Measurements from ENCODE around the gene PIWIL1. TPM values are rescaled to one million over a fixed set of nuclear protein-coding genes. Genes with fewer than 3 reads are reported as not detected.

Gene PIWIL1
- total RNA-seq, 6 donors from 2014 or later, result not detected

DNA sequence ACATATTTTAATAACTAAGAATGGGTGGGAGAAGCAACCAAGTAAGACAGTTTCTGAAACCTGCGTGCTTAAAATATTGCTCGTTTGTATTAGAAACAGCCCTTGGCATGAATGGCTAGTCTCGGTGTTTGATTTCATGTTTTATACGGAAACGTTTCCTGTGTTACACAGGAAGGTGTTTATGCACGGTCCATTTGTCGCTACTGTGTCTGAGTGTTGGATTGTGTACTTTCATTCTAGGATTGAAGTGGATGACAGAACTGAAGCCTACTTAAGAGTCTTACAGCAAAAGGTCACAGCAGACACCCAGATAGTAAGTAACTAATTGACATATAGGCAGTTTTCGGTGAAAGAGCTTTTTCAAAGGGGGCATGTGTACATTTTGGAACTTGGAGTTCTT is 19.6 kb downstream of the PIWIL1 start:
- no peak overlapping the region for H3K4me3 ChIP-seq
- H3K9me3 ChIP-seq, result no peaks in the 10 kb centered on the region
- no peak for DNase-seq
- H3K27me3 ChIP-seq, result no peaks in the 10 kb centered on the region
- no peak for ATAC-seq (ENCODE audit: low FRiP score in 2 of 2)
- H3K4me1 ChIP-seq, result no peaks in the 10 kb centered on the region
- H3K36me3 ChIP-seq, result no peaks in the 10 kb centered on the region
- 31 to 49% methylated on average over 8 of the region's 8 CpGs for WGBS, 2 donors
- no peak overlapping the region for H3K27ac ChIP-seq
- TF ChIP-seq POLR2AphosphoS5 (IDR thresholded peaks at IDR 0.05) (no peak), POLR2A (IDR thresholded peaks at IDR 0.05) (no peak), EP300 (IDR thresholded peaks at IDR 0.05) (no peak)
- TF ChIP-seq, protein P1, sequence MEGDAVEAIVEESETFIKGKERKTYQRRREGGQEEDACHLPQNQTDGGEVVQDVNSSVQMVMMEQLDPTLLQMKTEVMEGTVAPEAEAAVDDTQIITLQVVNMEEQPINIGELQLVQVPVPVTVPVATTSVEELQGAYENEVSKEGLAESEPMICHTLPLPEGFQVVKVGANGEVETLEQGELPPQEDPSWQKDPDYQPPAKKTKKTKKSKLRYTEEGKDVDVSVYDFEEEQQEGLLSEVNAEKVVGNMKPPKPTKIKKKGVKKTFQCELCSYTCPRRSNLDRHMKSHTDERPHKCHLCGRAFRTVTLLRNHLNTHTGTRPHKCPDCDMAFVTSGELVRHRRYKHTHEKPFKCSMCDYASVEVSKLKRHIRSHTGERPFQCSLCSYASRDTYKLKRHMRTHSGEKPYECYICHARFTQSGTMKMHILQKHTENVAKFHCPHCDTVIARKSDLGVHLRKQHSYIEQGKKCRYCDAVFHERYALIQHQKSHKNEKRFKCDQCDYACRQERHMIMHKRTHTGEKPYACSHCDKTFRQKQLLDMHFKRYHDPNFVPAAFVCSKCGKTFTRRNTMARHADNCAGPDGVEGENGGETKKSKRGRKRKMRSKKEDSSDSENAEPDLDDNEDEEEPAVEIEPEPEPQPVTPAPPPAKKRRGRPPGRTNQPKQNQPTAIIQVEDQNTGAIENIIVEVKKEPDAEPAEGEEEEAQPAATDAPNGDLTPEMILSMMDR (IDR thresholded peaks at IDR 0.05), result no peak

DNA sequence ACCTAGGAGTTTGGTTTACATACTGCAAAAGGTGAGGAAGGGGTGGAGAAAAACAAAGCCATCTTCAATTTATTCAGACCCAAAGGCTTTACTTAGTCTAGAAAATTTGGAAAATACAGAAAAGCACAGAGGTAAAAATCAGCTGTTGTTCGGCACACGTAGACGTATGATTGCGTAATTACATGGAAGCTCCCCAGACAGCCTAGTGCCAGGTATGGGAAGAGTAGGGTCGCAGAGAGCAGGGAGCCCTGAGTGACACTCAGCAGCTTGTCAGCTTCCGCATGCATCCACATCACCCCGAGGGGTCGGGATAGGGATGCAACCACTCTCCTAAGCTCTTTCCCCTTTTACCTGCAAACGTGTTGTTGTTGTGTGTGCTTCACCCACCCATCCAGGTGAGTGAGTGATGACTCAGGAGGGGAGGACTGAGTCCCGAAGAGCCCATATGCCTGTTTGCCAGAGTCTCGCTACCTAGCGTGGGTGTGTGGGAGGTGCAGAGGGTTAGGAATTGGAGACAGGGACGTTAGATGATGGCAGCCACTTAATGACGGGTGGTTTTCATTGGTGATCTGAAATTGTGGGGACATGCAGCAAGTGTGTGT is 20.1 kb downstream of the PIWIL1 start:
- Histone ChIP-seq H3K4me3 (no peak overlapping the region), H3K27me3 (no peaks in the 10 kb centered on the region), H3K4me1 (no peaks in the 10 kb centered on the region), H3K9me3 (no peaks in the 10 kb centered on the region), H3K36me3 (no peaks in the 10 kb centered on the region), H3K27ac (no peak overlapping the region)
- ATAC-seq (ENCODE audit: low FRiP score in 2 of 2) (peak in 1 of 2 donors; percentile 46), DNase-seq (no peak)
- TF ChIP-seq POLR2AphosphoS5 (IDR thresholded peaks at IDR 0.05), result no peak
- no peak for TF ChIP-seq EP300 (IDR thresholded peaks at IDR 0.05)
- TF ChIP-seq, protein P1 (IDR thresholded peaks at IDR 0.05), result no peak
- no peak for TF ChIP-seq POLR2A (IDR thresholded peaks at IDR 0.05)
- WGBS, 2 donors, result 52 to 61% methylated on average over 14 of the region's 14 CpGs

DNA sequence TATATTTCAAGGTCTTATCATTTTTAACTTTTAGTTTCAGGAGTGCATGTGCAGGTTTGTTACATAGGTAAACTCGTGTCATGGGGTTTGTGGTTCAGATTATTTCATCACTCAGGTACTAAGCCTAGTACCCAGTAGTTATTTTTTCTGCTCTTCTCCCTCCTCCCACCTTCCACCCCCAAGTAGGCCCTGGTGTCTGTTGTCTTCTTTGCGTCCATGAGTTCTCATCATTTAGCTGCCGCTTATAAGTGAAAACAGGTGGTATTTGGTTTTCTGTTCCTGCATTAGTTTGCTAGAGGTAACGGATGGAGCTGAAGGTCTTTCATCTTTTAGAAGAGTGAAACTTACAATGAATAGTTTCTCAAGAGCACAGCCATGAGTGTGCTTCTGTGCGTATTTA is 24.4 kb downstream of the PIWIL1 start:
- ATAC-seq (ENCODE audit: low FRiP score in 2 of 2) (no peak), DNase-seq (no peak)
- H3K4me1 ChIP-seq, result no peaks in the 10 kb centered on the region
- no peak for TF ChIP-seq POLR2AphosphoS5 (IDR thresholded peaks at IDR 0.05)
- TF ChIP-seq POLR2A (IDR thresholded peaks at IDR 0.05), result no peak
- no peak for TF ChIP-seq EP300 (IDR thresholded peaks at IDR 0.05)
- TF ChIP-seq, protein P1 (IDR thresholded peaks at IDR 0.05), result no peak
- H3K27ac ChIP-seq, result no peak overlapping the region
- no peaks in the 10 kb centered on the region for H3K36me3 ChIP-seq
- 81 to 84% methylated on average over 5 of the region's 5 CpGs for WGBS, 2 donors
- H3K27me3 ChIP-seq, result no peaks in the 10 kb centered on the region
- H3K9me3 ChIP-seq, result no peaks in the 10 kb centered on the region
- H3K4me3 ChIP-seq, result no peak overlapping the region

DNA sequence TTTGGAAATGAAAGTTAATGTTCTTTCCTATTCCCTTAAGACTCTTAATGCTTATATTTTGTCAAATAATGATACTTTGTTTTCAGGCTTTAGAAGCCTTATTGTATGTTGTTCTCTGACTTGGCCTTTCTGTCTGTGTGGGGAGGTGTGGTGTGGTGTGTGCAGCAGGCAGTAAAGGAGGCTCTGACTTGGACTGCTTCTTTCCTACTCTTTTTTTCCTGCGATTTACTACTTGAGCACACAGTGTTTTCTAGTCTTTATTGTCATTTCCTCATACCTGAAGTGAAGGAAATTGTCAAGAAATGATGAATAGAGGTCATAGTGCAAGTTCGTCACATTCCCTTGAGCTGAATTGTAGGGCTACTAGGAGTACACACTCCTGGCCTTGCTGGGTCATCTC is 26.9 kb downstream of the PIWIL1 start:
- Histone ChIP-seq H3K4me1 (peaks cover 0 to 4% (median 0%) of the 10 kb centered on the region in 4 donors), H3K27me3 (no peaks in the 10 kb centered on the region), H3K9me3 (no peaks in the 10 kb centered on the region), H3K27ac (no peak overlapping the region), H3K4me3 (no peak overlapping the region), H3K36me3 (no peaks in the 10 kb centered on the region)
- TF ChIP-seq POLR2A (IDR thresholded peaks at IDR 0.05), result no peak
- no peak for TF ChIP-seq POLR2AphosphoS5 (IDR thresholded peaks at IDR 0.05)
- TF ChIP-seq, protein P1 (IDR thresholded peaks at IDR 0.05), result no peak
- no peak for TF ChIP-seq EP300 (IDR thresholded peaks at IDR 0.05)
- 56 to 71% methylated on average over 2 of the region's 2 CpGs for WGBS, 2 donors
- DNase-seq (no peak), ATAC-seq (ENCODE audit: low FRiP score in 2 of 2) (no peak)

DNA sequence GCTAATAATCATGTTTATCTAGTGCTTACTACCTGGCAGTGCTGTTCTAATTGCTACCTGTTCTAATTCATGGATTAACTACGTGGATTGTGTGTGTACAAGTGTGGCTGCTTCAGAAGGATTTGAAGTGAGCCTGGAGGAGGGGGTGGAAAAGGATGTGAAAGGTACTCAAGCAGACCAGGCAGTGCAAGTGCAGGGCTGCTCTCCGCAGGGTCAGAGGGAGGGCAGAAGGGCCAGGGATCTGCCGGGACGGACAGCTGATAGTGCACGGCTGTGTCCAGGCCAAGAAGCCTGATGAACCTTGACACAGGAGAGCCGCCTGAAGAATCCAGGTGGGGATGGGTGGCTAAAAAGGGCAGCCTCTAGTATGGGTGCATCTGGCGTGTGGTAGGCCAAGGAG is 28.5 kb downstream of the PIWIL1 start:
- 60 to 71% methylated on average over 7 of the region's 7 CpGs for WGBS, 2 donors
- H3K27ac ChIP-seq, result no peak overlapping the region

More for the DNA sequence above, 28.5 kb downstream of the PIWIL1 start:
- no peaks in the 10 kb centered on the region for H3K36me3 ChIP-seq
- no peak overlapping the region for H3K4me3 ChIP-seq
- no peak for ATAC-seq (ENCODE audit: low FRiP score in 2 of 2)
- DNase-seq, result no peak
- no peaks in the 10 kb centered on the region for H3K9me3 ChIP-seq
- H3K4me1 ChIP-seq, result peaks cover 0 to 4% (median 0%) of the 10 kb centered on the region in 4 donors
- TF ChIP-seq, protein P1 (IDR thresholded peaks at IDR 0.05), result no peak
- TF ChIP-seq EP300 (IDR thresholded peaks at IDR 0.05) (no peak), POLR2A (IDR thresholded peaks at IDR 0.05) (no peak), POLR2AphosphoS5 (IDR thresholded peaks at IDR 0.05) (no peak)
- no peaks in the 10 kb centered on the region for H3K27me3 ChIP-seq

All from upper lobe of left lung (tissue), 6 donors.